Measurements from ENCODE around the gene FGD4. TPM values are rescaled to one million over a fixed set of nuclear protein-coding genes. Genes with fewer than 3 reads are reported as not detected.

FGD4 gene
- total and polyA plus RNA-seq, 7 donors, result 7.8 to 19.1 (median 11.3) TPM

DNA sequence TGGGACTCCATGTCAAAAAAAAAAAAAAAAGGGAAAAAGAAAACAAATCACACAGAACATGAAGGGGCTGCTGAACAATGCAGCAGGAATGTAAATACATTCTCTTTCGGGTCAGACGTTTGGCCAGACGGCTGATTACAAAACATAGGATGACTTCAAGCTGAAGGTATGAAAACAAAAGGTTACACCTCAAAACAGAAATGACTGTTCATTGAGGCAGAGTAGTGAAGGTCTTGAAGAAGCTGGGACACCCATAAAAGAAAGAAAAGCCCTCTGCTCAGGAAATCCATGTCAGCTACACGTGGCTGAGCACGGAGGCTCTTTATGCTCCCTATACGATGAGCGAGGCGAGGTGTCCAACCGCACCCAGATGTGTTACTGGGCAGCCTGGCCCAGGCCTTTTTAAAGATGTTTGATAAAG lies 37.7 kb downstream of the FGD4 start:
- Histone ChIP-seq H3K36me3 (no peaks in the 10 kb centered on the region), H3K27ac (no peak overlapping the region), H3K9me3 (no peaks in the 10 kb centered on the region), H3K27me3 (no peaks in the 10 kb centered on the region), H3K4me1 (peaks cover 0 to 3% (median 0%) of the 10 kb centered on the region in 4 donors), H3K4me3 (no peak overlapping the region)
- no peak for DNase-seq
- intact Hi-C loops (cut with DNase I), result no loop called here
- 72 to 81% methylated on average over 9 of the region's 9 CpGs for WGBS, 2 donors
- no peak for TF ChIP-seq POLR2A (IDR thresholded peaks at IDR 0.05)
- no peak for TF ChIP-seq POLR2AphosphoS5 (IDR thresholded peaks at IDR 0.05)
- TF ChIP-seq, protein P1, sequence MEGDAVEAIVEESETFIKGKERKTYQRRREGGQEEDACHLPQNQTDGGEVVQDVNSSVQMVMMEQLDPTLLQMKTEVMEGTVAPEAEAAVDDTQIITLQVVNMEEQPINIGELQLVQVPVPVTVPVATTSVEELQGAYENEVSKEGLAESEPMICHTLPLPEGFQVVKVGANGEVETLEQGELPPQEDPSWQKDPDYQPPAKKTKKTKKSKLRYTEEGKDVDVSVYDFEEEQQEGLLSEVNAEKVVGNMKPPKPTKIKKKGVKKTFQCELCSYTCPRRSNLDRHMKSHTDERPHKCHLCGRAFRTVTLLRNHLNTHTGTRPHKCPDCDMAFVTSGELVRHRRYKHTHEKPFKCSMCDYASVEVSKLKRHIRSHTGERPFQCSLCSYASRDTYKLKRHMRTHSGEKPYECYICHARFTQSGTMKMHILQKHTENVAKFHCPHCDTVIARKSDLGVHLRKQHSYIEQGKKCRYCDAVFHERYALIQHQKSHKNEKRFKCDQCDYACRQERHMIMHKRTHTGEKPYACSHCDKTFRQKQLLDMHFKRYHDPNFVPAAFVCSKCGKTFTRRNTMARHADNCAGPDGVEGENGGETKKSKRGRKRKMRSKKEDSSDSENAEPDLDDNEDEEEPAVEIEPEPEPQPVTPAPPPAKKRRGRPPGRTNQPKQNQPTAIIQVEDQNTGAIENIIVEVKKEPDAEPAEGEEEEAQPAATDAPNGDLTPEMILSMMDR (IDR thresholded peaks at IDR 0.05), result no peak
- TF ChIP-seq EP300 (IDR thresholded peaks at IDR 0.05), result no peak

DNA sequence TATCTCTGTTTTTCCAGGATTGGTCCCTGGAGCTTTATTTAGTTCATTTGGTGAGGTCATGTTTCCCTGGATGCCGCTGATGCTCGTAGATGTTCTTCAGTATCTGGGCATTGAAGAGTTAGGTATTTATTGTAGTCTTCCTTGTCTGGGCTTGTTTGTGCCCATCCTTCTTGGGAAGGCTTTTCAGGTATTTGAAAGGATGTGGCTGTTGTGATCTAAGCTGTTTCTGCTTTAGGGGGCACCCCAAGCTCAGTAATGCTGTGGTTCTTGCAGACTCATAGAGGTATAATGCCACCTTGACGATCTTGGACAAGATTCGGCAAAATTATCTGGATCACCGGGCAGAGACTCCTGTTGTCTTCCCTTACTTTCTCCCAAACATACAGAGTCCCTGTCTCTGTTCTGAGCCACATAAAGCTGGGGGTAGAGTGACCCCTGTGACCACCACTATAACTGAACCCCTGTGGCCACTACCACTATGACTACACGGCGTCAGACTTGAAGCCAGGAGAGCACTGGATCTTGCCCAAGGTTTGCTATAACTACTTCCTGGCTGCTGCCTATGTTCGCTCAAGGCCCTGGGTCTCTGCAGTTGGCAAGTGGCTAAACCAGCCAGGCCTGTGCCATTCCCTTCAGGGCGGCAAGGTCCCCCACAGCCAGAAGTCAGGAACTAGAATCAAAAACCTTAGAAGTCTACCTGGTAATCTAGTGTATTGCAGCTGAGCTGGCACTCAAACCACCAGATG lies 40.9 kb downstream of the FGD4 start:
- WGBS, 2 donors, result 92 to 93% methylated on average over 9 of the region's 9 CpGs
- H3K36me3 ChIP-seq, result no peaks in the 10 kb centered on the region
- TF ChIP-seq, protein P1 (IDR thresholded peaks at IDR 0.05), result no peak
- H3K27me3 ChIP-seq, result no peaks in the 10 kb centered on the region
- DNase-seq, result no peak
- no peak overlapping the region for H3K27ac ChIP-seq
- H3K4me3 ChIP-seq, result no peak overlapping the region
- H3K9me3 ChIP-seq, result no peaks in the 10 kb centered on the region
- H3K4me1 ChIP-seq, result peaks cover 0 to 7% (median 0%) of the 10 kb centered on the region in 4 donors
- intact Hi-C loops (cut with DNase I), result no loop called here

DNA sequence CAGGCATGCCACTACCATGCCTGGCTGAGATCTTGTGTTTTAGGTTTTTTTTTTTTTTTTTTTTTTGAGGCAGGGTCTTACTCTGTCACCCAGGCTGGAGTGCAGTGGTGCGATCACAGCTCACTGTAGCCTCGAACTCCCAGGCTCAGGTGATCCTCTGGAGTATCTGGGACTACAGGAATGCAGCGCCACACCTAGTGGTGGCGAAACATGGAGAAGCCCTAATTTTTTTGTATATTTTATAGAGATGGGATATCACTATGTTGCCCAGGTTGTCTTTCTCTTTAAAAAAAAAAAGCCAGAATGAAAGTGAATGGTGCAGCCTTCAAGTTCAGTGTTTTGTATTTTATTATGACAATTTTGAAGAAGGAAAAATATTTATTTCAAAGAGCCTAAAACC lies 44.1 kb downstream of the FGD4 start:
- intact Hi-C loops (cut with DNase I), result no loop called here
- Histone ChIP-seq H3K27ac (no peak overlapping the region), H3K4me1 (peaks cover 0 to 4% (median 0%) of the 10 kb centered on the region in 4 donors), H3K36me3 (no peaks in the 10 kb centered on the region), H3K9me3 (no peaks in the 10 kb centered on the region), H3K4me3 (no peak overlapping the region), H3K27me3 (no peaks in the 10 kb centered on the region)
- DNase-seq, result no peak
- TF ChIP-seq EP300 (IDR thresholded peaks at IDR 0.05) (no peak), POLR2A (IDR thresholded peaks at IDR 0.05) (no peak), POLR2AphosphoS5 (IDR thresholded peaks at IDR 0.05) (no peak)
- TF ChIP-seq, protein P1 (IDR thresholded peaks at IDR 0.05), result no peak
- 89 to 95% methylated on average over 4 of the region's 4 CpGs for WGBS, 2 donors

DNA sequence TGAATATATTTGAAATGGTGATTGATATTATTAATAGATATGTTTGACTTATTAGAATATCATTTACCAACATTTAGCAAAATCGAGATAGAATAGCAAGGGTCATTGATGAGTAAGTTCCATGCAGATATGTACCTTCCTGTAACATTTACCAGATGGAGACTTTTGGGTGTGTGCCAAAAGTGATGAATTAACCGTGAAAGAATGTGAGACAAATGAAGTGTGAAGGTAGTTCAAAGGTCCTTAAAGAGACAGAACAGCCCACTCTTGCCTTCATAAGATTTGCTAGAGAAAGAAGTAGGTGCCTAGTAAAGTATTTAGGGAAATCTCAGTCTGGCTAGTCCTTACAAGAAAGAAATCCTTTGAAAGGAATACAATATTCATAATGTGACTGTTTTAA lies 45.5 kb downstream of the FGD4 start:
- 10 to 33% methylated on average over 2 of the region's 2 CpGs for WGBS, 2 donors
- no peak for TF ChIP-seq POLR2AphosphoS5 (IDR thresholded peaks at IDR 0.05)
- TF ChIP-seq, protein P1 (IDR thresholded peaks at IDR 0.05), result no peak
- TF ChIP-seq POLR2A (IDR thresholded peaks at IDR 0.05), result no peak
- no peak for TF ChIP-seq EP300 (IDR thresholded peaks at IDR 0.05)
- no peak for DNase-seq

DNA sequence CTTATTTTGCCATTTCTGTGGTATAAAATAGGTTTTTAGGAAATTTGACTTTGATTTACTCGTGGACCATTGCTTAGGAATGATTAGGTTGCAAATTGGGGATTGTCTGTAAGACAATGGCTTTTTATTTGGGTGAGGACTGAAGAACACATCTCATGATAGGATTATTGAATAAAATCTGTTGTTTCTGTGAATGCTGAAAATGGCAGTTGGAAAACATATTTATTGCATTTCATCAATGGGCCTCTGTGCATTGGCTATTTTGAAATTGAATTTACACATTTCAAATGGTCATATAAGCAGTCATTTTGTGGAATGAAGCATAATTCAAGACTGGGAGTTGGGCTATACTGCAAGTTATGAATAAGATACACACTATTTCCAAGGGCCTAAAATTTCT lies 46.0 kb downstream of the FGD4 start:
- no peak for DNase-seq
- H3K9me3 ChIP-seq, result no peaks in the 10 kb centered on the region
- H3K27me3 ChIP-seq, result no peaks in the 10 kb centered on the region
- TF ChIP-seq, protein P1 (IDR thresholded peaks at IDR 0.05), result no peak
- TF ChIP-seq POLR2AphosphoS5 (IDR thresholded peaks at IDR 0.05), result no peak
- no peak overlapping the region for H3K4me3 ChIP-seq
- 72 to 75% methylated on average over 1 of the region's 1 CpG for WGBS, 2 donors
- no peak overlapping the region for H3K27ac ChIP-seq
- no peaks in the 10 kb centered on the region for H3K36me3 ChIP-seq
- intact Hi-C loops (cut with DNase I), result no loop called here
- peaks cover 0 to 4% (median 0%) of the 10 kb centered on the region in 4 donors for H3K4me1 ChIP-seq

More for the DNA sequence above, 45.5 kb downstream of the FGD4 start:
- Histone ChIP-seq H3K4me1 (peaks cover 0 to 4% (median 0%) of the 10 kb centered on the region in 4 donors), H3K27ac (no peak overlapping the region), H3K36me3 (no peaks in the 10 kb centered on the region), H3K9me3 (no peaks in the 10 kb centered on the region), H3K27me3 (no peaks in the 10 kb centered on the region), H3K4me3 (no peak overlapping the region)
- intact Hi-C loops (cut with DNase I), result no loop called here
